Cardiac muscle cell (in vitro differentiated cells and primary cell): ENCODE data around the gene KIF24. TPM values are rescaled to one million over a fixed set of nuclear protein-coding genes. Genes with fewer than 3 reads are reported as not detected.
"Not testable (repeated sequence)": the region's sequence is repeated elsewhere in the genome, so short reads cannot be mapped to it uniquely, and the experiment has no call there.

Experiments used
- DNase-seq, 2 donors: peaks; one replicate each; pipeline versions ENCODE4 v3.0.0 to v3.0.0-alpha.2; 2010 to 2017; ENCODE audit warnings: low read depth in 1 of 2, low spot score in 1 of 2
- H3K27ac ChIP-seq: fragments of 200-600 bp; sonication (generic); 2 replicates; pipeline ENCODE4 v1.5.1; 2016
- H3K27me3 ChIP-seq: fragments of 200-600 bp; sonication (generic); 2 replicates; pipeline ENCODE4 v1.6.0; 2016; ENCODE audit warnings: control low read depth
- H3K36me3 ChIP-seq: fragments of 200-600 bp; sonication (generic); 2 replicates; pipeline ENCODE4 v1.5.1; 2016; ENCODE audit warnings: control low read depth
- H3K4me1 ChIP-seq: fragments of 200-600 bp; sonication (generic); 2 replicates; pipeline ENCODE4 v1.8.1; 2017; ENCODE audit warnings: low read depth, mild to moderate bottlenecking, mixed run types
- H3K4me3 ChIP-seq: fragments of 200-600 bp; sonication (generic); 2 replicates; pipeline ENCODE4 v1.5.1; 2016; ENCODE audit warnings: mild to moderate bottlenecking
- H3K9me3 ChIP-seq: fragments of 200-600 bp; sonication (generic); 2 replicates; pipeline ENCODE4 v1.5.1; 2017; ENCODE audit warnings: low read depth, mild to moderate bottlenecking, control low read depth
- polyA plus RNA-seq: library from polyadenylated mRNA; unstranded; fragments of >200 nt; fragmentation: Nextera tagmentation; extraction: Ambion mirVana; gene quantifications from 2 replicates; pipeline ENCODE4 v1.2.1, GENCODE V29; 2016
- total RNA-seq: library from RNA; depleted of rRNA; stranded (reverse); fragments of >200 nt; gene quantifications from 2 replicates; pipeline ENCODE4 v1.2.3, GENCODE V29; 2016
- TF ChIP-seq, protein P1 (sequence below): IDR thresholded peaks from 2 replicates; pipeline ENCODE4 v1.5.1; 2012; ENCODE audit warnings: low read depth, mild to moderate bottlenecking, low read length

The KIF24 gene
- total and polyA plus RNA-seq, 2 experiments from 2014 or later, result 1.6 to 5.8 TPM

- Histone ChIP-seq H3K4me3 (no peak overlapping the region), H3K27me3 (no peaks in the 10 kb centered on the region), H3K9me3 (no peaks in the 10 kb centered on the region), H3K27ac (no peak overlapping the region), H3K36me3 (no peaks in the 10 kb centered on the region), H3K4me1 (no peaks in the 10 kb centered on the region)
- no peak for DNase-seq
- TF ChIP-seq, protein P1, sequence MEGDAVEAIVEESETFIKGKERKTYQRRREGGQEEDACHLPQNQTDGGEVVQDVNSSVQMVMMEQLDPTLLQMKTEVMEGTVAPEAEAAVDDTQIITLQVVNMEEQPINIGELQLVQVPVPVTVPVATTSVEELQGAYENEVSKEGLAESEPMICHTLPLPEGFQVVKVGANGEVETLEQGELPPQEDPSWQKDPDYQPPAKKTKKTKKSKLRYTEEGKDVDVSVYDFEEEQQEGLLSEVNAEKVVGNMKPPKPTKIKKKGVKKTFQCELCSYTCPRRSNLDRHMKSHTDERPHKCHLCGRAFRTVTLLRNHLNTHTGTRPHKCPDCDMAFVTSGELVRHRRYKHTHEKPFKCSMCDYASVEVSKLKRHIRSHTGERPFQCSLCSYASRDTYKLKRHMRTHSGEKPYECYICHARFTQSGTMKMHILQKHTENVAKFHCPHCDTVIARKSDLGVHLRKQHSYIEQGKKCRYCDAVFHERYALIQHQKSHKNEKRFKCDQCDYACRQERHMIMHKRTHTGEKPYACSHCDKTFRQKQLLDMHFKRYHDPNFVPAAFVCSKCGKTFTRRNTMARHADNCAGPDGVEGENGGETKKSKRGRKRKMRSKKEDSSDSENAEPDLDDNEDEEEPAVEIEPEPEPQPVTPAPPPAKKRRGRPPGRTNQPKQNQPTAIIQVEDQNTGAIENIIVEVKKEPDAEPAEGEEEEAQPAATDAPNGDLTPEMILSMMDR, result no peak
Measured at GRCh38 chr9:34366365-34366764, 37.3 kb upstream of the KIF24 start.

GRCh38 chr9:34365282-34365681 lies 36.2 kb upstream of the KIF24 start:
- no peaks in the 10 kb centered on the region for H3K36me3 ChIP-seq
- H3K9me3 ChIP-seq, result no peaks in the 10 kb centered on the region
- no peak overlapping the region for H3K27ac ChIP-seq
- no peak overlapping the region for H3K4me3 ChIP-seq
- TF ChIP-seq, protein P1, result no peak
- DNase-seq, result no peak
- no peaks in the 10 kb centered on the region for H3K27me3 ChIP-seq
- no peaks in the 10 kb centered on the region for H3K4me1 ChIP-seq

DNA sequence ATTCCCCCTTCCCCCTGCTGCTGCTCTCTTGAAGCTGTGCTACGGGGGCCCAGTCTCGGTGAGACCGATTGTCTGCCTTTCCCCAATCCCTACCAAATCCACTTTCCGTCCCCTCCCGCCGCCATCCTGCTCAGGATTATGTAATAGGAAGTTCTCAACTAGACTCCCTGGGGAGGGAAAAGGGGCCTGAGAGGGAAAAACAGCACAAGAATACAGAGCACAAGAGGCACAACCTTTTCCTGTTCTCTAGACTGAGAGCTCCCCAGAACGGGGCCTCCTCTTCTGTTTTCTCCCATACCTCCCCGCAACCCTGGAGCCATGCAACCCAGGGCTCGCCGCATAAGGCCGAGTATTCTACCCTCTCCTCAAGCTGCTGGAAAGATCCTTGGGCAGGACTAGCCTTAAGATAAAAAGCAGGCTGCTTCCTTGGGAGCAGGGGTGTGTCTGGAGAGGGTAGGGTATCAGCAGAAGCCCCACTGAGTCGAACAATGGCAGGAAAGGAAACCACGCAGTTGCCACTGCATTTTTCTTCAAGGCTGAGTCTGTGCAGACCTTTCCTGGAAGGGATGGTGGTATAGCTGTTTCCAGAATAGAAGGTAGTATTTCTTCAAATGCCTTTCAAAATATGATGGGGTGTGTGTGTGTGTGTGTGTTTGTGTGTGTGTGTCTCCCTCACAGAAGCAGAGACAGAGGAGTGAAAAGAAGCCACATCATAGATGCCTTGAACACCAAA lies 34.7 kb upstream of the KIF24 start:
- no peaks in the 10 kb centered on the region for H3K9me3 ChIP-seq
- no peak overlapping the region for H3K4me3 ChIP-seq
- peak in 1 of 2 donors; percentile 71 for DNase-seq

GRCh38 chr9:34362614-34363214 lies 33.6 kb upstream of the KIF24 start:
- Histone ChIP-seq H3K4me3 (no peak overlapping the region), H3K27me3 (no peaks in the 10 kb centered on the region), H3K36me3 (no peaks in the 10 kb centered on the region), H3K4me1 (no peaks in the 10 kb centered on the region), H3K9me3 (no peaks in the 10 kb centered on the region), H3K27ac (no peak overlapping the region)
- TF ChIP-seq, protein P1, result no peak
- DNase-seq, result no peak

More for the DNA sequence above, 34.7 kb upstream of the KIF24 start:
- Histone ChIP-seq H3K4me1 (no peaks in the 10 kb centered on the region), H3K27me3 (no peaks in the 10 kb centered on the region), H3K36me3 (no peaks in the 10 kb centered on the region), H3K27ac (no peak overlapping the region)
- TF ChIP-seq, protein P1, result no peak

GRCh38 chr9:34352957-34353356 lies 23.9 kb upstream of the KIF24 start:
- not testable (repeated sequence) for H3K27me3 ChIP-seq

GRCh38 chr9:34352122-34352652 lies 23.1 kb upstream of the KIF24 start:
- H3K4me1 ChIP-seq, H3K27me3 ChIP-seq, H3K9me3 ChIP-seq, H3K4me3 ChIP-seq, H3K27ac ChIP-seq, DNase-seq, H3K36me3 ChIP-seq: not testable (repeated sequence)

More at GRCh38 chr9:34352957-34353356, 23.9 kb upstream of the KIF24 start:
- H3K9me3 ChIP-seq, H3K36me3 ChIP-seq, DNase-seq, H3K4me3 ChIP-seq, H3K4me1 ChIP-seq, H3K27ac ChIP-seq: not testable (repeated sequence)
